ENCODE results near the gene PSD.

- TF ChIP-seq CTCF (IDR thresholded peaks at IDR 0.05) (no peak), ZFX (IDR thresholded peaks at IDR 0.05; ENCODE audit: borderline replicate concordance) (no peak)
Measured at GRCh38 chr10:102384606-102385429, 33.8 kb downstream of the PSD start.
